ENCODE results near the gene GDF15. TPM values are rescaled to one million over a fixed set of nuclear protein-coding genes. Genes with fewer than 3 reads are reported as not detected.

Gene GDF15
- total and polyA plus RNA-seq, 12 donors = 0.33 to 29.2 (median 4.5) TPM

GRCh38 chr19:18340190-18340989 is 45.6 kb upstream of the GDF15 start, which contains the start of gene PGPEP1:
Gene PGPEP1, plus strand, starts transcription at chr19:18340598. Its CDS starts 84 bp downstream, at chr19:18340682.
- Histone ChIP-seq H3K9me3 (replicated peaks in 1 of 3) (no peaks in the 10 kb centered on the region), H3K27ac (peak within 1 kb of the TSS; percentile 35 to 97 (median 88)), H3K36me3 (replicated peaks in 1 of 2) (peaks cover 0 to 13% of the 10 kb centered on the region in 2 donors), H3K4me1 (replicated peaks in 1 of 2) (peaks cover 9 to 34% of the 10 kb centered on the region in 2 donors), H3K4me3 (peak within 1 kb of the TSS; percentile 78 to 99 (median 86)), H3K27me3 (no peaks in the 10 kb centered on the region)
- 5 to 26% (median 13%) methylated on average over 8 to 69 of the region's 69 CpGs for WGBS, 4 donors
- peak in 1 of 6 experiments; percentile 25 for TF ChIP-seq CTCF (IDR thresholded peaks at IDR 0.05)
- peak; percentile 26 to 73 for TF ChIP-seq POLR2A (IDR thresholded peaks at IDR 0.05)
- intact Hi-C loops (cut with DNase I) = no loop called here
- DNase-seq = peak; percentile 61 to 82 (median 69)

- peaks cover 0 to 17% of the 10 kb centered on the region in 2 donors for H3K36me3 ChIP-seq (replicated peaks in 1 of 2)
- 0 to 5% (median 1%) methylated on average over 7 to 18 of the region's 18 CpGs for WGBS, 4 donors
Observed at GRCh38 chr19:18340990-18341868, 44.7 kb upstream of the GDF15 start.

GRCh38 chr19:18342090-18342632 is 43.8 kb upstream of the GDF15 start:
- intact Hi-C loops (cut with DNase I) = no loop called here
- peaks cover 9 to 34% of the 10 kb centered on the region in 2 donors for H3K4me1 ChIP-seq (replicated peaks in 1 of 2)
- H3K27me3 ChIP-seq = no peaks in the 10 kb centered on the region
- H3K9me3 ChIP-seq (replicated peaks in 1 of 3) = no peaks in the 10 kb centered on the region
- 58 to 71% (median 64%) methylated on average over 8 of the region's 8 CpGs for WGBS, 4 donors
- peaks cover 0 to 18% of the 10 kb centered on the region in 2 donors for H3K36me3 ChIP-seq (replicated peaks in 1 of 2)
- TF ChIP-seq CTCF (IDR thresholded peaks at IDR 0.05) = no peak
- TF ChIP-seq POLR2A (IDR thresholded peaks at IDR 0.05) = no peak
- H3K27ac ChIP-seq = peak overlapping the region in 1 of 5 donors; percentile 97
- DNase-seq = no peak
- H3K4me3 ChIP-seq = no peak overlapping the region

More at GRCh38 chr19:18340990-18341868, 44.7 kb upstream of the GDF15 start:
- peak in 2 of 6 experiments; percentile 12 to 17 for TF ChIP-seq CTCF (IDR thresholded peaks at IDR 0.05)
- peak in 1 of 2 donors; percentile 72 for TF ChIP-seq POLR2A (IDR thresholded peaks at IDR 0.05)
- intact Hi-C loops (cut with DNase I) = no loop called here
- Histone ChIP-seq H3K9me3 (replicated peaks in 1 of 3) (no peaks in the 10 kb centered on the region), H3K27ac (peak overlapping the region; percentile 35 to 97 (median 88)), H3K4me3 (peak overlapping the region; percentile 78 to 99 (median 86)), H3K4me1 (replicated peaks in 1 of 2) (peaks cover 9 to 34% of the 10 kb centered on the region in 2 donors), H3K27me3 (no peaks in the 10 kb centered on the region)
- DNase-seq = peak; percentile 79 to 91 (median 86)

All from adrenal gland (tissue), 12 donors.